DMS114 treated with DMSO at 0.1 percent for 48 hours (cell line): ENCODE data around the gene NTSR1.

Experiments
- DNase-seq: peaks from one replicate; lab custom pipeline; 2025; ENCODE audit not compliant: unreplicated experiment; lab: John Stamatoyannopoulos, UW

Gene NTSR1

GRCh38 chr20:62706857-62707256, 1.8 kb upstream of the NTSR1 start:
- DNase-seq, result no peak

GRCh38 chr20:62707276-62707920, 1.2 kb upstream of the NTSR1 start:
- no peak for DNase-seq

GRCh38 chr20:62707921-62708521, 615 bp upstream of the NTSR1 start:
- DNase-seq, result no peak

GRCh38 chr20:62709537-62709905, 885 bp downstream of the NTSR1 start:
- DNase-seq, result no peak

GRCh38 chr20:62710221-62710885, 1.7 kb downstream of the NTSR1 start:
- DNase-seq, result no peak

GRCh38 chr20:62710886-62711702, 2.5 kb downstream of the NTSR1 start:
- no peak for DNase-seq

- DNase-seq, result no peak
These were observed 3.1 kb downstream of the NTSR1 start for GRCh38 chr20:62711703-62712101.

GRCh38 chr20:62712606-62713005, 4.0 kb downstream of the NTSR1 start:
- DNase-seq, result no peak

- DNase-seq, result no peak
These were observed 5.4 kb downstream of the NTSR1 start for GRCh38 chr20:62714006-62714405.

- no peak for DNase-seq
These were observed 6.2 kb downstream of the NTSR1 start for GRCh38 chr20:62714799-62715198.

- no peak for DNase-seq
These were observed 6.6 kb downstream of the NTSR1 start for GRCh38 chr20:62715201-62715600.

- DNase-seq, result no peak
These were observed 7.7 kb downstream of the NTSR1 start for GRCh38 chr20:62716198-62716940.

GRCh38 chr20:62716941-62717310, 8.3 kb downstream of the NTSR1 start:
- DNase-seq, result no peak

GRCh38 chr20:62717933-62718332, 9.3 kb downstream of the NTSR1 start:
- no peak for DNase-seq

GRCh38 chr20:62718546-62718945, 9.9 kb downstream of the NTSR1 start:
- no peak for DNase-seq

GRCh38 chr20:62719250-62719935, 10.8 kb downstream of the NTSR1 start:
- DNase-seq, result no peak

GRCh38 chr20:62721511-62722370, 13.1 kb downstream of the NTSR1 start:
- DNase-seq, result no peak

GRCh38 chr20:62722627-62723026, 14.0 kb downstream of the NTSR1 start:
- no peak for DNase-seq

- DNase-seq, result no peak
These were observed 14.7 kb downstream of the NTSR1 start for GRCh38 chr20:62723351-62723750.
